Muscle layer of duodenum (tissue), 2 donors: Measurements from ENCODE around the gene TUNAR.

ENCODE experiments used
- H3K27ac ChIP-seq: one replicate; pipeline ENCODE4 v1.7.0; 2013; ENCODE audit warnings: mild to moderate bottlenecking, low read length
- H3K27me3 ChIP-seq: one replicate; pipeline ENCODE4 v1.7.0; 2013; ENCODE audit warnings: low read depth, mild to moderate bottlenecking, control low read depth, low read length
- H3K36me3 ChIP-seq, 2 donors: one replicate each; pipeline ENCODE4 v1.7.0; 2013; ENCODE audit warnings: low read length in 2 of 2, control low read depth in 1 of 2, mild to moderate bottlenecking in 1 of 2; ENCODE audit not compliant: insufficient read depth in 2 of 2, control insufficient read depth in 1 of 2
- H3K4me1 ChIP-seq, 2 donors: one replicate each; pipeline ENCODE4 v1.7.0; 2013; ENCODE audit warnings: low read length in 2 of 2, mild to moderate bottlenecking in 2 of 2, control low read depth in 1 of 2, moderate library complexity in 1 of 2; ENCODE audit not compliant: insufficient read depth in 2 of 2, control insufficient read depth in 1 of 2
- H3K4me3 ChIP-seq, 2 donors: one replicate each; pipeline ENCODE4 v1.7.0; 2013; ENCODE audit warnings: low read length in 2 of 2, low read depth in 1 of 2, mild to moderate bottlenecking in 1 of 2
- H3K9me3 ChIP-seq, 2 donors: one replicate each; pipeline ENCODE4 v1.7.0; 2013; ENCODE audit warnings: low read length in 2 of 2, control low read depth in 1 of 2, mild to moderate bottlenecking in 1 of 2; ENCODE audit not compliant: control insufficient read depth in 1 of 2
- donor health status: healthy.

TUNAR gene

DNA sequence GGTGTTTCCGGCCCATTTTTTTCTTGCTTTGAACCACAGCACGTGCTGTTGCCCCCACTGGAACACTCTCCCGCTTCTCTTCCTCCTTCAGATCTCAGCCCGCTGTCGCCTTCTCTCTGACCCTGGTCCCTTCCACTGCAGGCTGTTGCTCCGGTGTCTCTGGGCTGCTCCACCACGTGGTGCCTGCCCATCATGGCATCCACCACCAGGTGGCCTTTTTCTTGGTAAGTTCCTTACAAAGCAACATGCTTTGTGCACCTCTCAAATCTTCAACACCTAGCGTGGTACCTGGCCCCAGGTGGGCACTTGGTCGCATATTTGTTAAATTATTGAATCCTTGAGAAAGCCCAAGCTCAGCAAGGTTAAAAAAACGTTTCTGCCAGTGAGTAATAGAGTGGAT is 19.1 kb downstream of the TUNAR start:
- Histone ChIP-seq H3K27ac (no peak overlapping the region), H3K4me3 (no peak overlapping the region), H3K27me3 (no peaks in the 10 kb centered on the region), H3K36me3 (no peaks in the 10 kb centered on the region), H3K4me1 (no peaks in the 10 kb centered on the region), H3K9me3 (no peaks in the 10 kb centered on the region)

DNA sequence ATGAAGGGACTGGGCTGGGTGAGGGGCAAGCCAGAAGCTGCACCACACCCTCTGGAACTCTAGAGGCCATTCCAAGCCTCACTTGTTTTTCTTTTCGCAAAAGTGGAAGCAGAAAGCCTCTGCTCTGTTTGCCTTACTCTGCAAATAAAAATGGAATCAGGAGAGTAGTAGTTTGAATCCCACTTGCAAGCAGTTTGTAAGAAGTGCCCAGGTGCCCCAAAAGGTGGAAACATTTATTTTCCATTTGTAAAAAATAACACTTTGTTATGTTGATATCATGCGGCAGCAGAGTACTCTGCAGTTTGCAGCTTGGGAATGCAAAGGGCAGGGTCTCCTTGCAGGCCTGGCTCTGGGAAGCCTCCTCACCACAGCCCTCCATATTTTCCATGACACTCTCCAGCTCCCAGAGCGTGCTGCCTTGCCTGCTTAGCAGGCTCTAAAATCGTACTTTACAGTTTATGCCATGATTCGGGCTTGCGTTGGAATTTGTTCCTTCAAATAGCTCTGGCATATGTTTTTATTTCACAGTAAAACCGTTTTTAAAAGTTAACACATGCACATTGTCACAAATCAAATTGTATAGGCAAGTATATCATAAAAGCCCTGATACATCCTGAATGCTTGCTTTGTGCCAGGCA is 20.0 kb downstream of the TUNAR start:
- no peaks in the 10 kb centered on the region for H3K9me3 ChIP-seq
- H3K36me3 ChIP-seq: no peaks in the 10 kb centered on the region
- no peak overlapping the region for H3K27ac ChIP-seq
- no peak overlapping the region for H3K4me3 ChIP-seq
- H3K4me1 ChIP-seq: no peaks in the 10 kb centered on the region
- no peaks in the 10 kb centered on the region for H3K27me3 ChIP-seq

DNA sequence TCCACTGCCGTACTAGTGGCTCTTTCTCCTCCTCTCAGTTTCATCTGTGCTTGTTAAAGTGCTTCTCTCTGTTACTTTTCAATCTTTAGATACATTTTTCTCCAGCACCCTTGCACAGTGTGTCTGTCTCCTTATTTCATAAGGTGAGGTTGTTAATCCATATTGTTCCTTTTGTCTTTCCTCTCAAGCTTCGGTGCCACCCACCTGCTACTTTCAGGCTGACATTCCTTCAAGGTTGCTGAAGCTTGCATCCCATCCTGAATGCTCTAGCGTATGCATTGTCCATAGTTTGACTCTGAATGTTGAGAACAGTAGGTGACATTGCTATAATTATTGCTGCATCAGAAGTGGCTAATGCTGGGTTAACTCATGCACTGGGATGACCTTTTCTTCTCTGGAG is 20.6 kb downstream of the TUNAR start:
- Histone ChIP-seq H3K36me3 (no peaks in the 10 kb centered on the region), H3K27me3 (no peaks in the 10 kb centered on the region), H3K4me1 (no peaks in the 10 kb centered on the region), H3K9me3 (no peaks in the 10 kb centered on the region), H3K27ac (no peak overlapping the region), H3K4me3 (no peak overlapping the region)

DNA sequence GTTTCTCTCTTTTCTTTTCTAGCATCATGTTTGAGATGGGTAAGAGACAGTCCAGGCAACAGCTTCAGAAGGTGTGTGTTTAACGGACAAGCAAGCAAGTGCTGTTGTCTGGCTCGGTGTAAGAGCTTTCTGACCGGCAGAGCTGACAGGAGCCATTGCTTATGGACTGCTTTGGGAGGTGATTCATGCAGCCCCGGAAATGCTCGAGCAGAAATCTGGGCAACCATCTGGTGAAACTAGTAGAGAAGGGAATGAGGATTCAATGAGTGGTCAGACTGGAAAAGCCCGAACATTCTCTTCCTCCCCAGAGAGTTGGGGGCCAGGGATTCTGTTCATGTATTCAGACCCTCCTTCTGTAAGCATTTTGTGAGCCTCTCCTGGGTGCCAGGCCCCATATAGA is 24.4 kb downstream of the TUNAR start:
- Histone ChIP-seq H3K36me3 (no peaks in the 10 kb centered on the region), H3K27ac (no peak overlapping the region), H3K4me1 (no peaks in the 10 kb centered on the region), H3K9me3 (no peaks in the 10 kb centered on the region), H3K4me3 (no peak overlapping the region), H3K27me3 (no peaks in the 10 kb centered on the region)

DNA sequence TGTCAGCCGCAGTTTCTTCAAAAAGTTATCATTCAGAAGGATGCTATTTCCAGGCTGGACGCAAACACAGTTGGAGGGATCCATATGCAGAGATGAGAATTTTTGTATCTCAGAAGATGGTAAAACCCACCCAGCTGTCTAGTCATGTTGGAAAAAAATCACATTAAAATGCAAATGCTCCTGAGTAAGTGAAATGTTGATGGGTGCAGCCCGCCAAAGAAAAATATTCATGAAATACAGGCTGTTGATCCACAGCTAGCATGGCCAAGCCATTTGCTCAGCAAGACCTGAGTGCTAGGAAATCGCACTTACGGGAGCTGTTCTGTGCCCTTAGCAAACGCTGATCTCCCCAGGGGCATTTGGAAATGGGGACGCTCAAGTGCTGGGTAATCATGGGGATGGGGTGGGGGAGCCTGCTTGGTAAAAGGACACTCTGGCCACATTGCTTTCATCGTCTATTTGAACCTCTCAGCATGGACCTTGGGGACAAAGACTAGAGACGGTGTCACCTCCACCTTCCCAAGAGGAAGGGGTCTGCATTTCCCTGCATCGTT is 25.7 kb downstream of the TUNAR start:
- no peaks in the 10 kb centered on the region for H3K27me3 ChIP-seq

DNA sequence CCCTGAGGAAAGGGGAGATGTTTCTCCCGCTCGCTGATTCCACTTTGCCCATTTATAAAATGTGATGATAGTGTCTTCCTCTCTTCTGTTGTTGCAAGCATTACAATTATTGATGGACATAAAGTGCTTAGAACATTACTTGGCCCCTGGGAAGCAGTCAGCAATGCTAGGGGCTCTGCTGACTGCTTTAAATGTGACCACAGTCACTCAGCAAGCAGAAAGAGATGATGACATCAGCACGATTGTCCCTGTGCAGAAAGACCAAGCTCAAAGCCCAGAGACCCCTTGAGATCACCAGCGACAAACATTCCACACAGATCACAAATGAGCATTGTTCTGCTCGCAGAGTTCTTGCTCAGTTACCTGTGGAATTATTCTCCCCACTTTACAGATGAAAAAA is 26.5 kb downstream of the TUNAR start:
- H3K27ac ChIP-seq: no peak overlapping the region
- no peak overlapping the region for H3K4me3 ChIP-seq
- H3K27me3 ChIP-seq: no peaks in the 10 kb centered on the region
- H3K4me1 ChIP-seq: no peaks in the 10 kb centered on the region
- no peaks in the 10 kb centered on the region for H3K36me3 ChIP-seq
- no peaks in the 10 kb centered on the region for H3K9me3 ChIP-seq

More for the DNA sequence above, 25.7 kb downstream of the TUNAR start:
- Histone ChIP-seq H3K4me3 (no peak overlapping the region), H3K27ac (no peak overlapping the region), H3K36me3 (no peaks in the 10 kb centered on the region), H3K4me1 (no peaks in the 10 kb centered on the region), H3K9me3 (no peaks in the 10 kb centered on the region)

DNA sequence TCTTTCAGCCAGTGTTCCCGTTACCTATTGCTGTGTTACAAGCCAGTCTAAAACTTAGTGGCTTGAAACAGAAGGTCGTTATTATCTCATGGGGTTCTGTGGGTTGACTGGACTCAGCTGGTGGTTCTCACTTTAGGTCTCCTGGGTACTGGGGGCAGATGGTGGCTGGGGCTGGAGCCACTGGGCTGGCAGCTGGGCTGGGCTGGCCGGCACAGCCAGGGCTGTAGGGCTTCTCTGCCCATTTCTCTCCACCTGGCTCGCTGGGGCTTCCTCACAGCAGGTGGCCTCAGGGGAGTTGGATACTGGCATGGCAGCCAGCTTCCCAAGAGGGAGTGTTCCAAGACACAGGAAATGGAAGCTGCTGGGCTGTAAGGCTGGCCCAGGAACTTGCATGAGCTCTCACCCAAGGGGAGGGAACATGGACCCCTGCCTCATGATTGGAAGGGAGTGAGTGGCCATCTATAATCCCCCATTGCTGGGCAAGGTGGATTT is 27.0 kb downstream of the TUNAR start:
- H3K4me1 ChIP-seq: no peaks in the 10 kb centered on the region
- H3K27me3 ChIP-seq: no peaks in the 10 kb centered on the region
- no peak overlapping the region for H3K4me3 ChIP-seq
- no peaks in the 10 kb centered on the region for H3K36me3 ChIP-seq
- H3K9me3 ChIP-seq: no peaks in the 10 kb centered on the region
- no peak overlapping the region for H3K27ac ChIP-seq

DNA sequence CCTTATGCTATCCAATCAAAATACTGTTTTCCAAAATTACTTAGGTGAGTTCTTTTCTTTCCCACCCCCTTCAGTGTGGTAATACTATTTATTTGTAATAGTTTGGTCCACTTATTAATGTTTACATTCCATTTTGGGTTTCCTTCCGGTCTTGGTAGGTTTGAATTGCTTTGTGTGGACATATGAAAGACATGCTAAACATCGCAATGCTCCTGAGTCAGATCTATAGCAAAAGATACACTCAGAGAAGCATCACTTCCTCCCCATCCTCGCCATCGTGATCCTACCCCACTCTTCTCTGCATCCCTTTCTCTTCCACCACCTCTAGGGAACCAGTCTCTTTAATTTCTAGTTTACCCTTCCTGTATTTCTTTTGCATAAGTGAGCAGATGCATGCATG is 30.0 kb downstream of the TUNAR start:
- Histone ChIP-seq H3K36me3 (no peaks in the 10 kb centered on the region), H3K27ac (no peak overlapping the region), H3K9me3 (no peaks in the 10 kb centered on the region), H3K4me1 (no peaks in the 10 kb centered on the region), H3K4me3 (no peak overlapping the region), H3K27me3 (no peaks in the 10 kb centered on the region)

DNA sequence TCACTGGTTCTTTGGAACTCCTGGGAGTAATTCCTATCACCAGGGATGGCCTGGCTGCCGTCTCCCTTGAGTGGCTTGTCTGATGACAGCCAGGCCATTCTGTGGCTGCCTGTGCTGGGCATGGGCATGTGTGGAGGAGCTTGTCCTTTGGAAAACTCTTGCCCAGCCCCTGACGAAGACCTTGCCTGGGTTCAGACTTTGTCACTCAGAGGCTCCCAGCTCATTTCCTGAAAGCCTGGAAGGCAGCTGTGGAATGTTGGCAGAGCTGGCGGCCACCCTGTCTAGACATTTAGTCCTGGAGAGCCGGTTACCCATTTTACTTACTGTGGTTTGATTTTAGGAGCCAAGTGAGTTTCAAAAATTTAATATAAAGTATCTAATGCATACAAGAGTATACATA is 34.0 kb downstream of the TUNAR start:
- no peaks in the 10 kb centered on the region for H3K4me1 ChIP-seq

DNA sequence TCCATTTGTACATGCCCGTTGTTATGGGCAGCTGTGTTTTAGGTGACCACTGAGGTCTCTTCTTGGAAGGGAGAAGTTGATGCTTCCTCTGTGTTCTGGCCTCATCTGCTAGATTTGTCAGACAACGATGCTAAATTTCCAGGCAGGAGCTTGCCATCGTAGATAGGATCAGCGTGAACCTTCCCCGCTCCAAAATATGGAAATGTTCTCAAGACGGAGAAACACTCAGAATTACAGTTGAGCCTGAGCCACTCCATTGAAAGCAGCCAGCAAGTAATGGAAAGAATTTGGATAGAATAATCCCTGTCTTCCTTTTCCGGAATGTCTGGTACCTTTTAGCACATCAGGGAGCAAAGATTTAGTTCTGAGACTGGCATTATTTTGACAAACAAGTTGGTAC is 34.8 kb downstream of the TUNAR start:
- Histone ChIP-seq H3K4me1 (no peaks in the 10 kb centered on the region), H3K4me3 (no peak overlapping the region)

More for the DNA sequence above, 34.0 kb downstream of the TUNAR start:
- H3K9me3 ChIP-seq: no peaks in the 10 kb centered on the region
- no peak overlapping the region for H3K4me3 ChIP-seq
- no peaks in the 10 kb centered on the region for H3K27me3 ChIP-seq
- no peaks in the 10 kb centered on the region for H3K36me3 ChIP-seq
- no peak overlapping the region for H3K27ac ChIP-seq

DNA sequence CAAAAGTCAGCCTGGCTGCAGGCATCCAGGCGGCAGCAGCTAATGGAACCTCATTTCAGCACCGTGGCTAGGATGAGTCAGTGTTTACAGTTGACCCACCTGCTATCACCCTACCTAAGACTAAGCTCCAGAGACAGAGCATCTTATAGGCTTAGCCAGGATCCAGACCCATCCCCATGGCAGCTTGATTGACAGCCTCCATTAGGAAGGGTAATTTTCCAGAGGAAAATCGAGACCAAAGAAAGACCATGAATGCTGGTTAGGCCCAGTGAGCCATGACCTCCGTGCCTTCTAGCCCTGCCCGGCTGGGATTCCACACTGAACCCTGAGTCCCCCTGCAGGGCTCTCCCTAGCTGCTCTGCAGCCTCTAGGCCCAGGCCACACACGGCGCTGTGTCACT is 38.7 kb downstream of the TUNAR start:
- Histone ChIP-seq H3K36me3 (no peaks in the 10 kb centered on the region), H3K27ac (no peak overlapping the region), H3K4me3 (no peak overlapping the region), H3K4me1 (no peaks in the 10 kb centered on the region), H3K9me3 (no peaks in the 10 kb centered on the region), H3K27me3 (no peaks in the 10 kb centered on the region)

More for the DNA sequence above, 34.8 kb downstream of the TUNAR start:
- no peak overlapping the region for H3K27ac ChIP-seq
- no peaks in the 10 kb centered on the region for H3K27me3 ChIP-seq
- no peaks in the 10 kb centered on the region for H3K9me3 ChIP-seq
- no peaks in the 10 kb centered on the region for H3K36me3 ChIP-seq

DNA sequence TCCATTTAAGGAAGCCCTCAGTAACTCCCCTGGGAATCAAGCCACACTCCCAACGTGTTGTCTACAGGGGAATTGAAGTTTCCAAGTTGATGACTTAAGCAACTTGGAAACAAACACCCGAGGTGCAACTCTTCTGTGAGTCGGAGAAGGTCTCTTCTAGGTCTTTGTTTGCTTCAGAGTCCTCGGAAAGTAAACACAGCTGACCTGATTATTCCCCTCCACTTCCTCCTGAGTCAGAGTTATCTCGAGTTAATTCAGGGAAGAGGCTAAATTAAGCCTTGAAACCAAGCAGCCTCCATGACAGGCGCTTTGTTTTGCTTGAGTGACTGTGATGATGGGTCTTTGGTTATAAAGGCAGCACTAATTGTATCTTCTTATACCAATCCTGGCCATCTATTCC is 41.8 kb downstream of the TUNAR start:
- H3K36me3 ChIP-seq: no peaks in the 10 kb centered on the region
- no peaks in the 10 kb centered on the region for H3K27me3 ChIP-seq
- H3K9me3 ChIP-seq: no peaks in the 10 kb centered on the region
- no peak overlapping the region for H3K4me3 ChIP-seq
- H3K27ac ChIP-seq: no peak overlapping the region
- H3K4me1 ChIP-seq: no peaks in the 10 kb centered on the region
